Stimulated activated CD4-positive, alpha-beta T cell treated with anti-CD3 and anti-CD28 coated beads, Interleukin-12 subunit alpha, Interleukin-12 subunit beta, amount 100 ng/mL, for 4 hours (primary cell): Measurements from ENCODE around the gene B9D1.
"Not testable (repeated sequence)": the region's sequence is repeated elsewhere in the genome, so short reads cannot be mapped to it uniquely, and the experiment has no call there.

Source experiments
- DNase-seq: peaks from one replicate; pipeline ENCODE4 v3.0.0-alpha.2; 2020

B9D1 gene

DNA sequence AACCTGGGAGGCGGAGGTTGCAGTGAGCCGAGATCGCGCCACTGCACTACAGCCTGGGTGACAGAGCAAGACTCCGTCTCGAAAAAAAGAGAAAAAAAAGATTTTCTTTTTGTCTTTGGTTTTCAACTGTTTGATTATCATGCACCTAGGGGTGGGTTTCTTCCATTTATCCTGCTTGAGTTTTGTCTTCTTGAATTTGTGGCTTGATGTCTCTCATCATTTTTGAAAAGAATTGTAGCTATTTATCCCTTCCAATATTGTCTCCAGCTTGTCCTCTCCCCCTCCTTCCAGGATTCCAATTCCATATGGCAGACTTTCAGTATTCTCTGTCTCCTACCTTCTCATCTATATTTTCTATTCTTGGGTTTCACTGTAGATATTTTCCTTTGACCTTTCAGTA lies 7.8 kb downstream of the B9D1 start:
- no peak for DNase-seq

DNA sequence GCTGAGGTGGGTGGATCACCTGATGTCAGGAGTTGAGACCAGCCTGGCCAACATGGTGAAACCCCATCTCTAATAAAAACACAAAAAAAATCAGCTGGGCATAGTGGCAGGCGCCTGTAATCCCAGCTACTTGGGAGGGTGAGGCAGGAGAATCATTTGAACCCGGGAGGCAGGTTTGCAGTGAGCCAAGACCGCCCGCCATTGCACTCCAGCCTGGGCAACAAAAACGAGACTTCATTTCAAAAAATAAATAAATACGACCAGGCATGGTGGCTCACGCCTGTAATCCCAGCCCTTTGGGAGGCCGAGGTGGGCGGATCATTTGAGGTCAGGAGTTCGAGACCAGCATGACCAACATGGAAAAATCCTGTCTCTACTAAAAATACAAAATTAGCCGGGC lies 9.1 kb downstream of the B9D1 start:
- not testable (repeated sequence) for DNase-seq

DNA sequence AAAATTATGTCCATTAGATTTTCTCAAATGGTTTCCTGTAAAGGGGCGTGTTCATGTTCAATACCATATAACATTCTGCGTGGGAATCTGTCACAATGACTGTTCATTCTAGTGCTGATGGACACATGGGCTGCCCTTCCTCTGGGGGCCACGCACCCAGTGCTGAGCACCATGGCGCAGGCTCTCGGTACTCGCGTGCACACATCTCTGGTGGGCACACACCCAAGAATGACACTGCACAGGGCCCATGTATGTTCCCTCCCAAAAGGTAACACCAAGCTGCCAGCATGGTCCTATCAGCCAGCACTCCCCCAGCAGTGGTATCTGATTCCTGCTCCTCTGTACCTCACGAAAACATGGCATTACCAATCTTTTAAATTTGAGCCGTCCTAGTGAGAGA lies 13.7 kb downstream of the B9D1 start:
- DNase-seq: no peak

DNA sequence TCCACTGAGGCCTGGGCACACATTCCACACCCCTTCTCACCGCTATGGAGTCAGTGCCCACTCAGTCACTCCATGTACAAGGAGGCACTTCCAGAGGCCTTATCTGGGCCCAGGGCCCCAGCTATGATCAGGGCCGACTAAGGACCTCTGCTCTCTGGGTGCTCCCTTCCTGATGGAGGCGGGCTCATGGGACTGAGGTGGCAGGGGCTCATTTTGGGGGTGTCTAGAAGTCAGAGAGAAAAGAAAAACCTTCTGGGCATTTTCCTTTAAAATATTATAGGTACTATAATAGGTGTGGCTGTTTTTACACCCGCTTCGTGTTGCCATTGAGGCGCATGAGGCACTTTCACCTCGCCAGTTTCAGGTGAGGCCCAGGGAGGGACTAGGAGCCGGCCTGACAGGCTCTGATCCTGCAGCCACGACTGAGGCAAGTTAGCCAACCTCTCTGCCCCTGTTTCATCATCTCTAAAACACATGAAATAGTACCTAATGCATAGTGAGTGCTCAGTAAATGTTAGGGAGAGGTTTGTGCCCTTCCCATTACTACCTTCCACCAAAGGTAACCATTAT lies 14.4 kb downstream of the B9D1 start:
- DNase-seq: no peak

DNA sequence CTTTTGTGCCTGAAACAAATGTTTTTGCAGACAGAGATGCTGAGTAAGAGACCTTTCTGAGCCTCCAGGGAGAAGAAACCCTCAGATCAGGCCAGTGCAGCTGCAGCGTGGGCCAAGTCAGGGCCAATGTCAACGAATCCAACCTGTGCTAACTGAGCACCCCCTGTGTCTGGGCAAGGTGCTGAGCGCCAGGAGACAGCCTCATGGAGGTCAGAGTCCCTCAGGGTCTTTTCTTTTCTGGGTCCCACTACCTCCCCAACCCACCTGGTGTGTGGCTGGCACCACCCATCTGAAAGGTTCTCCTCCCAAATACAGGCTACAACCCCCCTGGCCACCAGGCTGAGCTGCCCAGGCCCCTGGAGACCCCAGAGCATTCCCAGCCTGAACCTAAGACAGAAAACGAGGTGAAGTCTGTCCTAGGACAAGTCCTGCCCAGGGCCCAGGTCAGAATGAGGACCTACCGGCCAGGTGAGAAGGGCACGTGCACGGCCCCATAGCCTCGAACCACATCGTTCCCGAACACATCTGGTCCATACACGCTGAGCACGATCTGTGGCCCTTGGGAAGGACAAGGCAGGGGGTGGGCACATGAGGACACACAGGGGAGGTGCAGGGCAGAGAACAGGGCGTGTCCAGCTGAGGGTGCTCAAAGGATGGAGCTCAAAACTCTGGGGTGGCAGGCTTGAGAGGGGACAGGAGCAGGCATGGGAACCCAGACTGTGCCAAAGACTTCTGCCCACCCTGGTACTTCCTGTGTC lies 15.0 kb downstream of the B9D1 start:
- no peak for DNase-seq

DNA sequence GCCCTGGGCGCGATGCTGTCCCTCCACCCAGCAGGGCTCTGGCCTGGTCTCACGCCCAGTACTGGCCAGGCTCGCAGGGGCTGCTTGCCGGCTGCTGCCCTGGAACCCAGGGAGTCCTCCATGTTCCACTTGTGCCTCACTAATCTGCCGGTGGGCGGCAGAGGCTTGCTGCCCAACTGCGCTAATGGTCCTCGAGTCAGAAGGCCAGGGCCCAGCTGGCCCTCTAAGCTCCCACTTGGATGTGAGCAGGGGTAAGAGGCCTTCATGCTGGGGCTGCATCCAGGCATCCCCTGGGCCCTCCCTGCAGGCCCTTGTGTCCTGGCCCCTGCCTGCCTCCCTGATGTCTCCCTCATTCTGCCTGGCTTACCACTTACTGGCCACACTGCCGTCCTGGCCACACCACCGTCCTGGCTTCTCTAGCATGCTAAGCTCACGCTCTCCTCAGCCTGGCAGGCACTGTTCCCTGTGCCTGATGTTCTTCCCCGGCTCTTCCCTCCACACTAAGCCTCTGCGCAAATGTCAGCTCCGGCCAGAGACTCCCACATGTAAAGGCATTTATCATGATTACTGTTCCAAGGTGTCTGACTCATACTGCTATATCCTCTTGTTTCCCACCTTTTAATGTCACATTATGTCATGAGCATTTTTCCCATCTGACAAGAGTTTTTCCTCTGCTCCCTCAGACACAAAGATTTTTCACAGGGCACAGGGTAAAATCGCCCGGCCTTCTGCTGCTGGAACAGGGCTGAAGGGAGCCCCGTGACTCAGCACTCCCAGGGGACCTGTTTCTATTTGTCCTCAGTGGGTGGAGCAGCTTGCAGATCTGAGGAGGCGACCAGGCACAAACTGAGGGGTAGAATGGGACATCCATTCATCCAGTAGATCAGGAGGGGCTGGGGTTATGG lies 15.9 kb downstream of the B9D1 start:
- no peak for DNase-seq

DNA sequence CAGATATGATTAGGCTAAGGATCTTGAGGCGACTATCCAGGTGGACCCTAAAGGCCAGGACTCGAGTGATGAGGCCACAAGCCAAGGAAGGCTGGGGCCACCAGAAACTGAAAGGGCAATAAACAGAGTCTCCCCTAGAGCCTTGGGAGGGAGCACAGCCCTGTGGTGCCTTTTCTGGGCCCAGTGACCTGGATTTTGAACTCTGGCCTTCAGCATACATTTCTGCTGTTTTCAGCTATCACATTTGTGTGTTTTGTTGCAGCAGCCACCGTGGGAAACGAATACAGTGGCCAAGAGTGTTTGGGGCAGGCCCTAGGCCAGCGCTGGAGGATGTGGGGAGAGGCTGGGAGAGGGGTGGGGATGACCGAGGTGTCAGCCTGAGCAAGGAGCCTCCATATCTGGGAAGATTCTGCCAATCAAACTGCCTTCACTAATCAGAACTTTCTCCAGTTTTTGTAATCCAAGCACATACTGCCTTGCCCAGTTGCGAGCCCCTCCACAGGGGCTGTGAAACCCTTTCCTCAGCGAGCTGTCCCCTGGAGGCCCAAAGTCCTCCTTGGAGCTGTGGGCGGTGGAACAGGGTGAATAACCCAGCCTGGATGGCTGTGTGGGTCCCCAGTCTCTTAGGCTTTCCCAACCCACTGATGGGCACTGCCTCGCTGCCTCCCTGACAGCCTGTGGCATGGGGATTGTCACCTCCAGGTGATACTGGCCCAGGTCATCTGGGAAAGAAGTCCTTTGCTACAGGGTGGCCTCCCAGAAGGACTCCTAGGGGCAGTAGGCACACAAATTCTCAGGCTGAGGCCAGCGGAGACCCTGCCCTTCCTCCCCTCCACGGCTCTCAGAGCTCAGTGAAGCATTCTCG lies 16.8 kb downstream of the B9D1 start:
- no peak for DNase-seq

DNA sequence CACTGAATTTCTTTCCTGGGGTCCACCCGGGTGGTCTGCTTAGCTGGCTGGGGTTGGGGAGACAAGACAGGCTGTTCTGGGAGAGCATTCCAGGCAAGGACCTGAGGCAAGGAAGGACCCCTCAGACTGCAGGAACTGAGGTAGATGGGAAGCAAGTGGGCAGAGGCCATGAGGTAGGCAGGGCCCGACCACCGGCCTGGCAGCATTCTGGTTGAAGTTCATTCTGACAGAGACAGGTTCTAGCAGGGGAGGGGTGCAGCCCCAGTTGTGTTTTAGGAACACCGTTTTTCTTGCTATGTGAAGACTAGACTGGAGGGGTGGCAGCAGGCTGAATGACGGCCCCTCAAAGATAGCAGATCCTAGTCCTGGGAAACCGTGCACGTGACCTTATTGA lies 17.5 kb downstream of the B9D1 start:
- DNase-seq: no peak

DNA sequence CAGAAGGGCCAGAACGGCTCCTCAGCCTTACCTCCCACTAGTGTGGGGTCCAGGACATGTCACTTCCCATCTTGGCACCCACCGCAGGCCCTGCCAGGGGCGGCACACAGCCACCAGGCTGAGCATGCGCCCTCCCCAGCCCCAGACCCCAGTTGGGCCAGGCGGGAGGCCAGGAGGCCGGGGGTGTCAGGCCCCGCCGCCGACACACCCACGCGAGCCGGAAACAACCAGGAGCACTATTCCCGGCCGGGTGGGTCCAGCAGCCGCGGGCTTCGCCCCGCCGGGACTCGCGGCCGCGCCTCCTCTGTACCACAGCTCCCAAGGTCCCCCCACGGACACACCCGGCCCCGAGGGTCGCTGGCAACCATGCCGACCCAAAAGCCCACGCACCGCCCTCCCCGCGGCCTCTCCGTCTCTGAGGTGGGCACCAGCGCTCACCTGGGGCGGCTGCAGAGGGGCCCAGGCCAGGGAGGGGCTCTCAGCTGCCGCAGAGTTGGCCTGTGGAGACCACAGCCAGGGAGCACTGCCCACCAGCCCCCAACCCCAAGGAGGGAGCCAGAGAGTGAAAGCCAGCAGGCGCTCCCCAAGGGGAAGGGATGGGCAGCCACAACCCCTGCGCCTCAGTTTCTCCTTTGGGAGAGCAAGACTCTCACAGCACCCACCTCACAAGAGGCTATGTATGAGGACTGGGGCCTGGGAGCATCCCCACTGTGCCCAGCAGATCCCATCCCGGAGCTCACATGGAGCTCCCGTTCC lies 18.0 kb downstream of the B9D1 start:
- no peak for DNase-seq

DNA sequence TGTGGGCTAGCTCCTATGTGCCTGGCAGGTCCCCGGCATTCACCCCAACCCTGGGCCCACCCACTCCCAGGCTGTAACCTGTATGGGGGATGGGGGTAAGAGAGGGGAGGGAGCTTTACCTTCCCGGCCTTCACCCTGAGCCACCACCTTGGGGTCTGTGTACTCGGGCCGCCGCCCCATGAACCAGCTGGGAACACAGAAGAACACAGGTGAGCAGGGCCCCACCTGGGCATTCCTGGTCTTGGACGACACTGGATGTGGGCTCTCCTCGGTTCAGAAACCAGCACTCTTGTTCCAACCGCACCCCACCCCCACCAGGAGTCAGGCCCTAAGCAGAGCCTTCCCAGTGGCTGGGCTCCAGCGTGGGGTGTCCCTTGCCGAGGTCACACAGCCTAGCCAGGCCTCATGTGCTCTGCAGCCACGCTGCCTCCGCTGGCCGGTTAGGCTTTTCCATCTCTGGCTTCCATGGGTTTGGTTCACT lies 18.8 kb downstream of the B9D1 start:
- no peak for DNase-seq

DNA sequence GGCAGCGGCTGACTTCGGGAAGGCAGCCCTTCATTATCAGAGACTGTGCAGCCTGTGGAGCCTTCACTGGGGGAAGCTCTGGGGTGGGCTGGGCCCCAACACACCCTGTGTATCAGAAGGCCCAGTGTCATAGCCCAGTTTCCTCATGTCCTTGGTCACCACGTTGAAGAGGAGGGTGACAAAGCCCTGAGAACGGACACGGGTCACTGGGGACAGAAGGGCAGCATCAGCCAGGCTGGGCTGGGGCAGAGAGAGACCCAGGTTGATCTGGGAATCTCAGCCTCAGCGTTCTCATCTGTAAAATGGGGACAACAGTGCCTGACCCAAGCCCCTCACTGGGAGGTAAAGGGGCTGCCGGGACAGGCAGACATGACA lies 19.3 kb downstream of the B9D1 start:
- DNase-seq: no peak

DNA sequence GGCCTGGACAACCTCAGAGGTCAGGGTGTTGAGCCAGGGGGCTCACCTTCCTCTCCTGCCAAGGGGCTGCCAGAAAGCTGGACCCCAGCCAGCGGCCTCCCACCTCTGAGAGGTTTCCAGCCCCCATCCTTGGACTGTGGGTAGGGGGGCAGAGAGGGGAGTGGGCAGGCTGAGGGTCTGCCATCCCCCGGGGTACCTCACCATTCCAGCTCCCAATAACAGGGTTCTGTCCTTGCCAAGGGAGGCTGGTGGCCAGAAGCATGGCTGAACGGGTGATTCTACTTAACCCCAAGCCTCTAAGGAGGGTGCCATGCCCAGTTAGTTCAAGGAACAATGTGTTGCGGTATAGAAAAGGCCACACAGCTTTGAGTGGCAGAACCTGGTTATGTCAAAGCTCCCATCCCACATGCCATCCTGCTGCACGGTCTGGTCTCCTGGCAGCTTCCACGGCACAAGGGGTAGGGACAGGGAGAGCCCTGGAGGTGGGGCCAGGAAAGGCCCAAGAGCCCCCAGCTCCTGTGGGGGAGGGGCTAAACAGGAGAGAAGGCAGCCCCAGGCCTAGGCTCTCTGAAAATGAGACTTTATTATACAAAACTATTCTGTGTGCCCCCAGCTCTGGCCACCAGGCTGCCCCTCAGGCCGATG lies 19.8 kb downstream of the B9D1 start:
- DNase-seq: no peak

DNA sequence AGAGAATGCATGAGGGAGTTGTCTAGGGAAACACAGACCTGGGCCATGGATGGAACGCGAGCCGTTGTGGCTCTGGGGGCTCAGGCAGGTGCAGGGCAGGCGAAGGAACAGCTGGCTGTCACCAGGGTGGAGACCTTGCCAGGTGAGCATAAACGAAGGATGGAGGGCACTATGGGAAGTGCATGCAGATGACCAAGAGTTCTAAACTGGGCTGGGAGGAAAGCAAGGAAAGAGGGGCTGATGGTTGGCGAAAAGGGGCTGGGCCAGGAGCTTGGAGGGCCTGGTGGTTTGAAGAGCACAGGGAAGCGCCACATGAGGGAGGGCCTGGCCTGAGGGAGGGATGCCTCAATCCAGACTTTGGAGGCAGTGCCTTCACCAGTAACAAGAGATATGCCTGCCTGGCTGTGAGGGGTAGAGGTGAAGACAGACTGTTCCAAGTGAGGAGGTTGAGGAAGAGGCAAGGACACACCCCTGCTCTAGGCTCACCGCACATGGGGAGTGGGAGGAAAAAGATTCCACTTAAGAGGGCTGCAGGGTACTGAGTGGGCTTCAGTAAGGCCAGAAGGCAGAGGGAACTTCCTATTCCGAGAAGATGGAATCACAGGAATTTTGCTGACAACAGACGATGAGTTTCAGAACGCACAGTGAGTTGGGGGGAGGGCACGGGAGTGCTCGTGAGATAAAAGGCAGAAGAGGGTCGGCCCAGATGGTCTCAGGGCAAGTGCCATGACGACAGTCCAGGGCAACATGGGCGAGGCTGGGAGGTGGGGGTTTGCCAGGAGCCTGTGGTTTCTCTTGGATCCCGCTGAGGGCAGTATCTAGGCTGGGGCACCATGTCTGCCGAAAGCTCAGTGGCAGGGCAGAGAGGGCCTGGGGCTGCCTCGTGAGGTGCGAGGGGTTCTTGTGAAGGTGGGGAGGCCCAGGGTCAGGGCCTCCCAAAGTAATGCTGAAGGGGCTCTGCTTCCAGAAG lies 20.6 kb downstream of the B9D1 start:
- DNase-seq: no peak

DNA sequence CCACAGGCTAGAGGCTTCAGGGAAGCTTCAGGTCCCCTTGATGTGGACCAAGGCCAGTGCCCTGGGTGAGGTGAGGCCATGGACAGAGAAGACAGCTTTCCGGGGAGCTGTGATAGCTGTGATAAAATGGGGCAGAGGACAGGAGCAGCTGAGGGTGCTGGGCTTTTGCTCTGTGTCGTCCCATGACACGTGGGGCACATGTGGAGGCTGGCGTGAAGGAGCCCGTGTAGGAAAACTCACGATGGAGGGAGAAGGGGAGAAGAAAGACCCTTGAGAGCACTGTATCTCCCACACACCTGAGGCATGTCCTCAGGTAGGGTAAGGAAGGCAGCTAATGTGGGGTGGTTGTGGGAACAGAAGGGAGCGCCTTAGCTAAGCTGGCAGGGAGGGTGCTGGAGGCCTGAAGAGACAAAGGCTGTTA lies 21.3 kb downstream of the B9D1 start:
- DNase-seq: no peak

DNA sequence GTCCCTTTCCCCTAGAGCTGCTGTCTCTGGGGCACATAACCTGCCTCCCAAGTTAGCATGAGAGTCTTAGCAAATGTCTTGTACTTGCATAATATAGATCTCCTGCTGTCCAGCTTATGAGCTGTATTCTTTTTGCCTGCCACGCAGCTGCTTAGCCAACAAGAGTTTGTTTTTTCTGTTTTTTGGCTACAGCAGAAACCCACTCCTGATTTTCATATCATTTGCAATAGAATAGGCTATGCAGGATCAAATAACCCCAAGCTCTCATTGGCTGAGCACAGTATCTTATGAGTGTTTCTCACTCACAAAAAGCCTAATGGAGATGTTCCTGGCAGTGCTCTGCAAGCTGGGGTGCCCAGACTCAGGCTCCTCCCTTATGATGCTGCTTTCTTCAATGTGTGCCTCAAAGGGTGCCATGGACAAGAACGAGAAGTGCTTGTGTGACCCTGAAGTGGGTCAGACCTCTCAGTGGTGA lies 23.1 kb downstream of the B9D1 start:
- DNase-seq: no peak

DNA sequence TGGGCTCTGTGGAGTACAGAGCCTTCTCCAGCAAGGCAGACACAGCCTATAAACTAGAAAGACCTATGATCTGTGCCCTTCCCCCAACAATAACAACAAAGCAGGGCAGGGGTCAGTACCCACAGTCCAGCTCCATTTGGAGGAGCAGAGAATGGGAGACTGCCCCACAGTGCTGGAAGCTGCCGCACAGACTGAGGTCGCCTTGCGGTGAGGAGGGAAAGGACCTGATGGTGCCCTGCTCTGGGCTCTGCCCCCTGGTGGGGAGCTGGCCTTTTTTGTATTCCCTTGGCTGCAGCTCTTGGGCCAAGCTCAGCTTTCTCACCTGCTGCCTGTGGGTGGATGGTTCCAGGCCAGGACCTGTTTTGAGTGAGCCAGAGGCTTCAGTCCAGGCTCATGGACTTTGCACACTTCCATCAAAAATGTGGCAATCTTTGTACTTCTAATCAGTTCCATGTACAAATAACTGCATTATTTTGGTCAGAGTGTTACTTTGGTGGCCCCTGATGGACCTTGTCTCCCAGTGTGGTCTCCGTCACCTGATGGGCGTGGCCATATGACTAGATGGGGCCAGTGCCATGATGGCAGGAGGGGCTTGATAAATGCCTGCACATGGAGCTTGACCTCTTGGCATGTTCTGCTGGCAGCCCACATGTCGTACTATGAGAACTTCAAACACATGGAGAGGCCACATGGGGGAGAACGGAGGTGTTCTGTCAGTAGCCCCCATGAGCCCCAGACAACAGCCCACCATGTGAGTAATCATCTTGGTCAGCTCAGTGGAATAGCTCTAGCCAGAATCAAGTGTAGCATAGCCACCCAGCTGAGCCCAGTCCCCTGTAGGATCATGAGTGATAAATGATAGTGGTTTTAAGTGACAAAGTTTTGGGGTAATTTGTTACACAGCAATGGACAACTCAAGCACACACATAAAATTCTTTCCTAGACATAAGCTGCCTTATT lies 24.2 kb downstream of the B9D1 start:
- DNase-seq: peak; percentile 57

DNA sequence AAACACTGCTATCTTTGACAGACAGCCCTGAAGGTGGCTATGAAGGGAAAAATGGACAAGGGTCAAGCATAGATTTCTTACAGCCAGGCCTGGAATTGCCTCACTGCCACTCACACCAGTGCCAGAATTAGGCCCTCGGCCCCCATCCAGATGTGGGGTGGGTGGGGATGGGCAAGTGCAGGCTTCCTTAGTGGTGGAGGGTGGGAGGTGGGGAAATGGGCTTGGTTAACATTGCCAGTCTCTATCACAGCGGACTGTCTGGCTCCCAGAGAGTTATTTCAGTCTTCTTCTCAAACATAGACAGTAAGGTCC lies 24.9 kb downstream of the B9D1 start:
- no peak for DNase-seq

DNA sequence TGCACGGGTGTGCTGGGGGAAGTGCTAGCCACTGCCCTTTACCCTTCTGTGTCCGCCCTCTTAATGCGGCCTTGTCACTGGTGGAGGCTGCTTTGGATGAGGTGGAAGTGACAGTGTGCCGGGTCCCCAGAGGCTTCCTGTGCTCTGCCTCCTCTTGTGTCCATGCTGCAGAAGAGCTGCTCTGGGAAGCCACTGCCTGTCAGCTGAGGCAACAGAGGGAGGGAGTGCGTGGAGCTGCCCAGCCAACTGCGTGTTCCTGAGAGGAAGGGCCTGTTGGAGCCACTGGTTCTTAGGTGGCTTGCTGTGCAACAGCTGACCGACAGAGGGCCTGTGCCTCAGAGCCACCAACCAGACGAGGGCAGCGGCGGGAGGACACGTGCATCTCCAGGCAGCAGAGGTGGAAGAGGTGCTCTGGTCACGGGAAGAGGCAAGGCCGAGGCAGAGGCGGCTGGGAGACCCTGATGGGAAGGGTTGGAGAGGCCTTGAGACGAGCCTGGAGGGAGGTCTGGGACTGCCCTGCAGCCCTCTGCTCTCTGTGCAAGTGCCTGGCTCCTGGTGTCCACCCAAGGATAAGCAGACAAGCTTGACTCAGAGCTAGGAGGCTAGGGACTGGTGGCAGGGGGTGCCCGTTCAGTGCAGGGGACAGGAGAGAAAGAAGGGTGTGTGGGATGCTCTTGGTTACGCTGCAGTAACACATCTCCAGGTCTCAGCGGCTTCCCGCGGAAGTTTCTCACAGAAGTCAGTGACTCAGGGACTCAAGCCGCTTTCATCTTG lies 25.4 kb downstream of the B9D1 start:
- DNase-seq: no peak
